Renal cortex interstitium (tissue), 11 donors: ENCODE data around the gene ARHGEF1. TPM values are rescaled to one million over a fixed set of nuclear protein-coding genes. Genes with fewer than 3 reads are reported as not detected.

ENCODE experiments used
- DNase-seq, 11 donors: peaks; one replicate each; pipeline ENCODE4 v3.0.0-alpha.2; 2013; ENCODE audit warnings: low read depth in 9 of 11, low spot score in 4 of 11; ENCODE audit errors: extremely low read depth in 1 of 11
- polyA plus RNA-seq, 3 donors: library from polyadenylated mRNA; unstranded; fragments of 120-200 nt; gene quantifications; one replicate each; pipeline ENCODE4 v1.2.1, GENCODE V29; 2013; ENCODE audit not compliant: insufficient read length in 3 of 3

The ARHGEF1 gene
- polyA plus RNA-seq, 3 donors: 40.1 to 63.7 (median 50.7) TPM

GRCh38 chr19:41924151-41925145 lies 41.5 kb downstream of the ARHGEF1 start:
- DNase-seq: no peak

GRCh38 chr19:41925208-41926003 lies 42.4 kb downstream of the ARHGEF1 start:
- DNase-seq: no peak

DNA sequence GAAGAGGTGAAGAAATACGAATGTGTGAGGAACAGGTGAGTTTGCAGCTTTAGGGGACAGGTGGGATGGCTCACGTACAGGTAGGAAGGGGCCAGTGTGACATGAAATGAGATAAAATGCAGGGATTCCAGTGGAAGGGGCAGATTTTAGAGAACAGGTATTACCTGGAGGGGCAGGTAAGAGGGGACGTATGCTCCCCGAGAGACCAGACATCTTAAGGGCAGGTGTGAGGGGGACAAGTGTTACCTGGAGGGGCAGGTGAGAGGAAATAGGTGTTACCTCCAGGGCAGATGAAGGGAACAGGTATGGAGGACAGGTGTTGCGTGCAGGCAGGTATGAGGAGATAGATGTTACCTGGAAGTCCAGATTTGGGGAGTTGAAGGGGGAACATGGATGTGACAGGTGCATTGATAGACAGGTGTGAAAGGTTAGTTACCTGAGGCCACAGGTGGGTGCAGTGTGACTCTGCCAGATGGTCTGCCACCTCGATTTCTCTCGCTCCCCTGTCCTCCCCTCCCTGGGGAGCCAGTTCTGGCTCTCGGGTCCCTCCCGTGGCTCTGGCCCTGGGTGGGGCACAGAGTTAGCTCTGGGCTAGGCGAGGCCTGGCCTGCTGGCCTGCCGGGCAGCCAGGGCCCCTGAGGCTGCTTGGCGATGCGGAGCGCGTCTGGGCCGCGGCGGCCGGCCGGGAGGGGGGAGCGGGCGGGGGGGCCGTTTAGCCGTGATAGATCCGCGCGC lies 43.2 kb downstream of the ARHGEF1 start:
- DNase-seq: no peak

- DNase-seq: no peak
Measured at GRCh38 chr19:41926763-41927496, 43.9 kb downstream of the ARHGEF1 start.

GRCh38 chr19:41927497-41928192 lies 44.7 kb downstream of the ARHGEF1 start:
- DNase-seq: no peak

DNA sequence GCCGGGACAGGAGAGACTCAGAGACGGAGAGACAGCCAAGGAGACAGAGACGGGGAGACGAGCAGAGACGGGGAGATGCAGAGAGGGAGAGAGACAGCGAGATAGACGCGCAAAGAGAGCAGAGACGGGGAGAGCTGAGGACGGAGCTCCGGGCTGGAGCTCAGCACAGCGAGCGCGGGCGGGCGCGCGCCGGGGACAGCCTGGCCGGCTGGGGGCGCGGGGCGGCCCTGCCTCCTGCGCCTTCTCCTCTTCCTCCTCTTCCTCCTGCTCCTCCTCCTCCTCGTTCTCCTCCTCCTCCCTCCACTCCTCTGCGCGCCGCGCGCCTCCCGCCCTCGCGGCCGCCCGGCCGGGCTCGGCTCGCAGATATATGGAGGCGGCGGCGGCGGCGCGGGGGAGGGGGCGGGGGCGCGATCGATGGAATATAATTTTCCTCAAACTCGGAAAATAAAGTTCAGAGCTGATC lies 45.3 kb downstream of the ARHGEF1 start, which contains the start of gene ERFL:
Gene ERFL (minus strand): TSS at position 229 of the 463 bp plus-strand sequence. CDS start 15,530 bp downstream, outside the sequence.
- no peak for DNase-seq

DNA sequence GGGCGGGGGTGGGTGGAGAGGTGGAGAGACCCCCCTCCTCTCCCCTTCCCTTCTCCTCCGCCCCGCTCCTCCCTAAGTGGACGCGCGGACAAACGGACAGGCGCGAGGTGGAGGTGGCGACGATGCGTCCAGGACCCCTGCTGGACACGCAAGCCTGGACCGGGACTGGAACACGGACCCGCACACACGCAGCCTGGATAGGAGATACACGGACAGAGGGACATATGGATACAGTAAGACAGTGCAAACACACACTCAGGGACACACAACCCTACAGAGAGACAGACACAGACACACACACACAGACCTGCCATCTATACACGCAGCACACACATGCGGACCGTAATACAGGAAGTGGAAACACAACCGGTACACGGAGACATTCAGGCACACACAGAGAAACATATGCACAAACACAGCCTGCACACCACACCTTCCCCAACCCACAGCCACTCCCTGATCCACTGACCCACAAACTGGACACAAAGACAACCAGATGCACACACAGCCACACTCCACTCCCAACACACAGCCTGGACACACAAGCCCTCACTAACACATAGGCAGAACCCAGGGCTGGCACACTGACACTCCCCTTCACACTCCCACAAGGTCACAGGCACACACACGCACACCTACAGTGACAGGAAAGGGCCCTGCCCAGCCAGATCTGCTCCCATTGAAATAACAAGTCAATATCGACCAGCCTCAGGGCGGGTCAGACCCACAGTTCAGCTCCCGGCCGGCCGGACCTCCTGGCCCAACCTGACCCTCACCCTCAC lies 46.0 kb downstream of the ARHGEF1 start:
- no peak for DNase-seq

DNA sequence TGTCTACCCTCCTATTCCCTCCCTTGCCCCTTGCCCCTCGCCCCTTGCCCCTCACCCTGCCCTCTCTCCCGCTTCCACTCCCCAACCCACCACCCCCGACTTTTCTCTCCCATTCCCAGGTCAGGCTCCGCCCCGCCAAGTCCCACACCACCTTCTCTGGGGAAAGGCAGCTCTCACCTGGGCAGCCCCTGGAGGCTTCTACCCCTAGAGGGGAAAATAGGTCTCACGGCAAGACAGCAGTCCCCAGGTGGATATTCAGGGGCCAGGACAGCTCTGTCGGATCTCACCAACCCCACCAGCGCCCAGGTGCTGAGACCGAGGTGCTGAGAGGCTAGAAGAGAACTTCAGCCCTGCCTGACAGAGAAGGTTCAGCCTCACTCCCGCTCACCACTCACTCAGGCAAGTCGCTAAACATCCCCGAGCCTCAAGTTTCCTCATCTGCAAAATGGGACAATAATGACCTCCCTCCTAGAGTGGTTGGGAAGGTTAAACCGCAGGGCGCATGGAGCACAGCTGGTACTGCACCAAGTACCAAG lies 46.6 kb downstream of the ARHGEF1 start:
- no peak for DNase-seq

DNA sequence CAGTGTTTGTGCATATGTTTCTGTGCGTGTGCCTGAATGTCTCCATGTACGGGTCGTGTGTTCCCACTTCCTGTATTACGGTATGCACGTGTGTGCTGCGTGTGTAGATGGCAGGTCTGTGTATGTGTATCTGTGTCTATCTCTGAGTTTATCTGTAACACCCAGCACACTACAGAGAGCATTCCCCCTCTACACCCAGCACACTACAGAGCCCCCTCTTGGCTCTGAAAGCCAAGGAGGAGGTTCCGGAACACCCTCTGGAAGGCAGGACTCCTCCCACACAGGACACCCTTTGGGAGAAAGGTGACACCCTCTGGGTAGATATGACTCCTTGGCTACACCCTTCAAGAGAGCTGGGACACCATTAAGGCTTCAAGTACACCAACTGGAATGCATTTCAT lies 47.3 kb downstream of the ARHGEF1 start:
- no peak for DNase-seq

- DNase-seq: no peak
Measured at GRCh38 chr19:41930926-41931592, 48.1 kb downstream of the ARHGEF1 start.

DNA sequence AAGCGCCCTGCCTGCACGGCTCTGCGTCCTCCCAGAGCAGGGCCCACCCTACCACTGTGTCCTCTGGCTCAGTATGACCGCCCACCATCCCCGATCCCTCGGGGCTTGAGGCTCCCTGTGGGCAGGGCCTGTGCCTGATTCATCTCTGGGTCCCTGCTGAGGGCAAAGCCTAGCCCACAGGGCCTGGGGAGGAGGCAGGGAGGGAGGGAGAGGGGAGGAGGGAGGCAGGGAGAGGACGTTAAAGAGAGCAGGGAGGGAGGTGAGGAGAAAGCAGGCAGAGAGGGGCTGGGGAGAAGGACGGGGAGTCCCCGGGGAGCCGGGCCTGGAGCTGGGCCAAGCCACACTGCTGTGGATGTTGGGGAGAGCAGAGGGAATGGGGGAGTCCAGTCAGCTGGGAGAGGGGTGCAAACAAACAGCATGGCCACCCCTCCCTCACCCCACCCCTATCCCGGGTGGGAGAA lies 49.3 kb downstream of the ARHGEF1 start:
- DNase-seq: no peak

GRCh38 chr19:41932720-41933332 lies 49.8 kb downstream of the ARHGEF1 start:
- DNase-seq: no peak

GRCh38 chr19:41933693-41934426 lies 50.9 kb downstream of the ARHGEF1 start:
- DNase-seq: no peak

GRCh38 chr19:41934849-41935374 lies 51.9 kb downstream of the ARHGEF1 start:
- DNase-seq: peak in 7 of 11 donors; percentile 23 to 66 (median 47)
